NOMO-1 treated with dmso at 0.1 percent for 144 hours (cell line): ENCODE results near the gene KCNAB1.

Source experiments
- DNase-seq: peaks from one replicate; lab custom pipeline; 2025; ENCODE audit not compliant: unreplicated experiment; lab: John Stamatoyannopoulos, UW

Gene KCNAB1

GRCh38 chr3:156400062-156400461 lies 279.7 kb downstream of the KCNAB1 start:
- no peak for DNase-seq

- no peak for DNase-seq
Measured at GRCh38 chr3:156400735-156401134, 280.4 kb downstream of the KCNAB1 start.

GRCh38 chr3:156404217-156404616 lies 283.8 kb downstream of the KCNAB1 start:
- DNase-seq: no peak

- no peak for DNase-seq
Measured at GRCh38 chr3:156406393-156406792, 286.0 kb downstream of the KCNAB1 start.

GRCh38 chr3:156407617-156408225 lies 287.3 kb downstream of the KCNAB1 start:
- no peak for DNase-seq

GRCh38 chr3:156409694-156410093 lies 289.3 kb downstream of the KCNAB1 start:
- DNase-seq: no peak

- DNase-seq: no peak
Measured at GRCh38 chr3:156412600-156412999, 292.2 kb downstream of the KCNAB1 start.

- DNase-seq: no peak
Measured at GRCh38 chr3:156413293-156413892, 293.0 kb downstream of the KCNAB1 start.

GRCh38 chr3:156416846-156417558 lies 296.6 kb downstream of the KCNAB1 start:
- no peak for DNase-seq

GRCh38 chr3:156417559-156418132 lies 297.3 kb downstream of the KCNAB1 start:
- DNase-seq: no peak

GRCh38 chr3:156418428-156418827 lies 298.1 kb downstream of the KCNAB1 start:
- no peak for DNase-seq

GRCh38 chr3:156421534-156421933 lies 301.2 kb downstream of the KCNAB1 start:
- DNase-seq: no peak

- no peak for DNase-seq
Measured at GRCh38 chr3:156424758-156425157, 304.4 kb downstream of the KCNAB1 start.

GRCh38 chr3:156425651-156426050 lies 305.3 kb downstream of the KCNAB1 start:
- DNase-seq: no peak

GRCh38 chr3:156429125-156429524 lies 308.7 kb downstream of the KCNAB1 start:
- DNase-seq: no peak

- no peak for DNase-seq
Measured at GRCh38 chr3:156431334-156432124, 311.2 kb downstream of the KCNAB1 start.

GRCh38 chr3:156432563-156432962 lies 312.2 kb downstream of the KCNAB1 start:
- DNase-seq: no peak

- DNase-seq: no peak
Measured at GRCh38 chr3:156433138-156433537, 312.8 kb downstream of the KCNAB1 start.

GRCh38 chr3:156433910-156434309 lies 313.5 kb downstream of the KCNAB1 start:
- DNase-seq: no peak

GRCh38 chr3:156434921-156435320 lies 314.5 kb downstream of the KCNAB1 start:
- no peak for DNase-seq

GRCh38 chr3:156443079-156443478 lies 322.7 kb downstream of the KCNAB1 start:
- no peak for DNase-seq
